PC-3 (cell line): ENCODE data around the gene PSMD4.

ENCODE experiments used
- CTCF ChIP-seq: fragments of 300-600 bp; sonication (generic); conservative IDR thresholded peaks from 2 replicates; pipeline ENCODE4 v1.5.1; 2017; ENCODE audit warnings: antibody characterized with exemption, low read depth, mild to moderate bottlenecking, low read length
- EZH2 ChIP-seq: fragments of 300-600 bp; sonication (generic); IDR thresholded peaks from one replicate; pipeline ENCODE4 v1.6.1; 2017; ENCODE audit warnings: antibody characterized with exemption, mild to moderate bottlenecking, low read length; ENCODE audit not compliant: unreplicated experiment
- EZH2phosphoT487 ChIP-seq: fragments of 300-600 bp; sonication (generic); IDR thresholded peaks from 2 replicates; pipeline ENCODE4 v1.6.1; 2018; ENCODE audit warnings: mild to moderate bottlenecking, antibody characterized with exemption, low read length, borderline replicate concordance

- no peak for TF ChIP-seq CTCF
- no peak for TF ChIP-seq EZH2
- TF ChIP-seq EZH2phosphoT487, result no peak
Measured at GRCh38 chr1:151222130-151222529, 32.4 kb upstream of the PSMD4 start.
